T-helper 2 cell treated with Interferon-gamma antibody and Interleukin-4, amounts not matched to agents 100 ng/mL and 5 ng/mL, for 36 hours (primary cell): Measurements from ENCODE around the gene ANKDD1A. TPM values are rescaled to one million over a fixed set of nuclear protein-coding genes. Genes with fewer than 3 reads are reported as not detected.

Experiments used
- intact Hi-C: fragments of 100-400 bp; cut with micrococcal nuclease; formaldehyde crosslinking; loops from one replicate; pipeline ENCODE4 v1.15.1; 2023
- total RNA-seq: library from RNA; stranded (reverse); gene quantifications from 2 replicates; pipeline ENCODE4 v1.2.3, GENCODE V29; 2022

The ANKDD1A gene
- total RNA-seq, 1 donor from 2014 or later = 1.7 TPM

DNA sequence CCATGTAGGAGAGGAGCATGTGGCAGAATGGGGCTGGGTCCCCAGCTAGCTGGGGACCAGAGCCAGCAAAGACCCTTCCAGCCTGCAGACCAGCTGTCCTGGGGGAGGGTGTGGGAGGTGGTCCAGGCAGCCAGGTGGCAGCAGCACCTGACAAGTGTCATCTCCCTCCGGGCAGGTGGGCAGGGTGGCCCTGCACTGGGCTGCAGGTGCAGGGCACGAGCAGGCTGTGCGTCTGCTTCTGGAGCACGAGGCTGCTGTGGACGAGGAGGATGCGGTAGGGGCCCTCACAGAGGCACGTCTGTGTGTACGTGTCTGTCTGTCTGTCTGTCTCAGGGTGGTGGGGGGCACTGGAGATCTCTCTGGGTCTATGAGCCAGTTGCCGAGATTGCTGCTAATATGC, 5.5 kb downstream of the ANKDD1A start:
- intact Hi-C loops = no loop called here

DNA sequence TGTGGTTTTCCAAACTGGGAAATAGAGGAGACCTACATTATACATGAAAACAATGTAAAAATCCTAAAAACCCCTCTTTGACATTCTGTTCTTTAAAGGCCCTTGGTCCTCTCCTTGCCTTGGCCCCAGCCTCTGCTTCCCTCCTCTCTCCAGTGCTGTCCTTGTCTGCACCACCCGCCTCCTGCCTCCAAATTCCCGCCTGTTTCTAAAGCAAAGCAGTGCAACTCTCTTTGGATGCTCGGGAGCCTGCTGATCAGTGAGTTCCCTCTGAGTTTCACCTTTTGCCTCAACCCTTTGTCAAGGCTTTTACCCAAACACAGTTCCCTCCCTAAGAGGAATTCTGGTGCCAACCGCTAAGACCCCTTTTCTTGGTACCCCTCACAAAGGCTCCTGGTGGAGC, 8.0 kb downstream of the ANKDD1A start:
- intact Hi-C loops = no loop called here

DNA sequence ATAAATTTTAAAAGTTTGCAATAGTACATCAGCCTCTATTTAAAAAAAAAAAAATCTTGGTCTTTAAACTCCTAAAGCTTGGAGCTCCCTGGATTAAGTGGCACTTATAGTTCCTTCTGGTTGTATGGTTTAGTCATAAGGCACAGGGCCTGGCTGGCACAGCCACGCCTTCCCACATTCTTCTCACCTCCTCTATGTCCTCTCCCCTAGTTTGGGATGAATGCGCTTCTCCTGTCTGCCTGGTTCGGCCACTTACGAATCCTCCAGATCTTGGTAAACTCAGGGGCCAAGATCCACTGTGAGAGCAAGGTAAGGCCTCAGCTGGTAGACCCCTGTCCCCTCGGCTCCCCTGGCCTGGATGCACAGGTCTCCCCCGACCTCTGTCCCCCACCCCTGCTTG, 10.0 kb downstream of the ANKDD1A start:
- intact Hi-C loops = no loop called here

DNA sequence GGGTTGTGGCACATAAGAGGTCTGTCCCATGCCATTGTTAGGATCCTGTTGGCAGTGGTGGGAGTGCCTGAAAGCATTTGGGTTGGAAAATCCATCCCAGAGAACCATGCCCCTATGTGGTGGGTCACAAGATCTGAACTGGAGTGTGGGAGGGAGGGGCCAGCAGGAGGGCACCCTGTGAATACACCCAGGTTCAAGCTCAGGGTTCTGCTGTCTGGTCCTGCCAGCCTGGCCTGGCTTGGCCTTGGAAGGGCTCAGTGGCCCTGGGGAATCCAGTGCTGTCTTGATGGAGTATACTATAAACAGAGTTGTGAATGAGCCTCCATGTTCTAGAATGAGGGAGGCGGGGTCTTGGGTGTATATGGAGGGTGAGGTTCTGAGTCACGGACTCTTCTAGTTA, 11.8 kb downstream of the ANKDD1A start:
- intact Hi-C loops = no loop called here

DNA sequence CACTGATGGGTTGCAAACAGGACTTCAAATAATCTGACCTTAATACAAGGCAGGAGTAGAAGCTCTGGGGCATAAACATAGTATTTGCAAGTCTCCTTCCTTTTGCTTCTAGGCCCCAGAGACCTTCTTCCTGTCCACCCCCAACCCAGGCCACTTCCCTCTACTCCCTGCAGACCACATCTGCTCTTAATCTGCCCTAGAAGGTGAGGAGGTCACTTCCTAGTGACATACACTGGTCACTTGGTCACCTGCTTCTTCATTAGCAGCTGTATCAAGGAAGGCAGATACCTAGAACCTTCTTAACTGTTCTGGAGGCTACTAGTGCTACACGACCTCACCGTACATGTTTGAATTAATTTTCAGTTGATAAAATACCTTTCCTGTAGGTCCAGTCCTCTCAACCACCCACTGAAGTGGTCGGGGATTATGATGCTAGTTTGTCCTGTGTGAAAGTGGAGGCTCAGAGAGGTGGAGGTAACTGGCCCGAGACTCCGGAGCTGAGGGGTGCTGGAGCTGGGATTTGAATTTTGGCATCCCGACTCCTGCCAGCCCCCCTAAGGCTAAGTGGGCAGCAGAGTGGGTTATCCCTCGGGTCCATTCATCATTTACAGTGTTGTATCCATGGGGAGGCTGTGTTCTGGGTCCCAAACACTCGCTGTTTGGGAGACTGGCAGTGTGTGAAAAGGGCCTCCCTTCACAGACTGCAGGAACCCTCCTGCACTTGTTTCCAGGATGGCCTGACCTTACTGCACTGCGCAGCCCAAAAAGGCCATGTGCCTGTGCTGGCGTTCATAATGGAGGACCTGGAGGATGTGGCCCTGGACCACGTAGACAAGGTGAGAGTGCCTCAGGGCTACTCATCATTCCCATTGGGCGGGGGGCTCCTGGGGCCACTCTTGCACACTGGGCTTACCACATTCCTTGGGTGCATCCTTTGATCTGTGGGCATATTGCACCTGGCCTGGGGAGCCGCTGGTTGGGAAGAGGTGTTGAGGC, 13.9 kb downstream of the ANKDD1A start:
- intact Hi-C loops = no loop called here

DNA sequence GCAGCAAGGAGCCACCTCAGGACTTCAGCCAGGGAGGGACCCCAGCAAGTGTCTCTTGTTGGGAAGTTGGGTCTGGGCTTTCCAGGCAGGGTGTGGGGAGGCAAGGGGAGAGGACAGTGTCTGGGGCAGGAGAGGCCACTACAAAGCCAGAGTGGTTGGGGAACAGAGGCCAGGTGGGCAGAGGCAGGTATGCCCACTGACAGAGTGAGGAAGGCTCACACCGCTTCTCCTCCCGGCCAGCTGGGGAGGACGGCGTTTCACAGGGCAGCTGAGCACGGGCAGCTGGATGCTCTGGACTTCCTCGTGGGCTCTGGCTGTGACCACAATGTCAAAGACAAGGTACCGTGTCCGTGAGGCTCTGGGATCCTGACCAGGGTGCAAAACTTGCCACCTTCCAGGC, 15.0 kb downstream of the ANKDD1A start:
- intact Hi-C loops = no loop called here

DNA sequence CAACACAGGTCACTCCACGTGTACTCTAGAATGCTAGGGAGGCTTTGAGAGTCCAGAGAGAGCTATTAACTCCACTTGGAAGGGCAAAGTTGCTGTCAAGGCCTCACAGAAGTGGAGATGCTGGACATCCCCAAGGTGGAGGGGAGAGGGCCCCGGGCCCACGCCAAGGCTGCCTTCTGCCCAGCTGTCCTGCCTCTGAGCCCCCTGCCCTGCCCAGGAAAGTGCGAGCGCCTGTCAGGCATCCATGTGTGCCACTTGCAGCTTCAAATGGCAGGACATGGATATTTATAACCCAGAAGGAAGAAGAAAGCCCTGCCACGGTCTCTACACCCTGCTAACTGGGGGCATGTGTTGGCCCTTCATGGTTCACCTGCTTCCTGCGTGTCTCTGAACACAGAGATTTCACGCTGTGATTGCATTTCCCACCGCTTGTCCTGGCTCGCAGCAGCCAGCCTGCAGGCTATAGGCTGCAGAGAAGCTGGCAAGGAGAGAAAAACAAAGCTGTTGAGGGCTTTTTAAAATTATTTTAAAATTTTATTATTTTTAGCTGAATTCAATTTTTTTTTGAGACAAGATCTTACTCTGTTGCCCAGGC, 17.0 kb downstream of the ANKDD1A start:
- intact Hi-C loops = no loop called here

DNA sequence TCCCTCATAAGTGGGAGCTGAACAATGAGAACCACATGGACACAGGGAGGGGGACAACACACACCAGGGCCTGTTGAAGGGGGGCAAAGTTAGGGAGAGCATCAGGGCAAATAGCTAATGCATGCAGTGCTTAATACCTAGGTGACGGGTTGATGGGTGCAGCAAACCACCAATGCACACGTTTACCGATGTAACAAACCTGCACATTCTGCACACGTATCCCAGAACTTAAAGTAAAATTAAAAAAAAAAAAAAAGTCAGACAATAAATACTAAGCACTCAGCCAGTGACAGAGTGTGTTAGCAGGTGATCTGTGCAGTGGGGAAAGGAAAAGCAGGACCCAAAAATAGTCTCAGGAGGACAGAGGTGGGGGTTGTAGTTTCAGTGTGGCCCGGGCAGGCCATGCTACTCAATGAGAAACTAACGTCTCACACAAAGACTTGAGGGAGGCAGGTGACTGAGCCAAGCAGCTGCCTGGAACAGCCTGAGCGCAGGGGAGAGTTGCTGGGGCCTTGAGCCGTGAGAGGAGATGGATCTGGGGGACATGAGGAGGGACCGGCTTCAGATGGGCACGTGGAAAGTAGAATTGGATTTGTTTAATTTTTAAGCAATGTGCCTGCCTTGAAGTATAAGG, 18.4 kb downstream of the ANKDD1A start:
- intact Hi-C loops = no loop called here

DNA sequence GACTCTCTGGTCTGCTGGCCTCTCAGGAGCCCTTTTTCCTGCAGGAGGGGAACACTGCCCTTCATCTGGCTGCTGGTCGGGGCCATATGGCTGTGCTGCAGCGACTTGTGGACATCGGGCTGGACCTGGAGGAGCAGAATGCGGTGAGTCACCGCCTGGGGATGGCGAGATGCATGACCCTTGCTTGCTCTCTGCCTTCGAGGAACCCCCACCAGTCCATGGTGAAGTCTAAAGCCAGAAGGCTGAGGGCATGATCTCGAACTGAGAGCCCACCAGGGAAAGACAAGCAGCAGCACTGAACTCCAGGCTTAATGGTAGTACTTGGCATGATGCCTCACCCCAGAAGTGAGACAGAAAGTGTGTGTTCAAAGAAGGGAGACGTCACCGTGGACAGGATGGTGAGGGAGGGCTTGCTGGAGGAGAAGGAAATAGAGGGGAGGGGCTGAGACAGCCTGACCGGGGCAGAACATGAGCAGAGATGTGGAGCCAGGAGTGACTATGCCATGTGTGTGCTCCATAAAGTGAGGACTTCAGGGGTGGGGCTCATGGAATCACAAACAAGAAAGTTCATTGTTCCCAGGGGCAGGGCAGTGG, 19.2 kb downstream of the ANKDD1A start:
- intact Hi-C loops = no loop called here

DNA sequence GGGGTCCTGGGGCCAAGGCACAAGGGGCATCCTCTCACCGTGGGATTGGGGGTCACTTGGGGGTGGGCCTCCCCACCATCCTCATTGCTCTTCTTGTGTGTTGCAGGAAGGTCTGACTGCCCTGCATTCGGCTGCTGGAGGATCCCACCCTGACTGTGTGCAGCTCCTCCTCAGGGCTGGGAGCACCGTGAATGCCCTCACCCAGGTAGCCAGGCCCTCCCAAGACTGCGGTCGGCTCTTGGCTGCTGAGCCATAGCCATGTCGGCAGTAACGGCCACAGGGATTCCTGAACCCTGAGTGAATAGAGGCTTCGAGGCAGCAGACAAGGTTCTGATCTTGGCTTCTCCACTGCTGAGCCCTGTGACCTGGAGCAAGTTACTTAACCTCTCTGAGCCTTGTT, 19.7 kb downstream of the ANKDD1A start:
- intact Hi-C loops = no loop called here

DNA sequence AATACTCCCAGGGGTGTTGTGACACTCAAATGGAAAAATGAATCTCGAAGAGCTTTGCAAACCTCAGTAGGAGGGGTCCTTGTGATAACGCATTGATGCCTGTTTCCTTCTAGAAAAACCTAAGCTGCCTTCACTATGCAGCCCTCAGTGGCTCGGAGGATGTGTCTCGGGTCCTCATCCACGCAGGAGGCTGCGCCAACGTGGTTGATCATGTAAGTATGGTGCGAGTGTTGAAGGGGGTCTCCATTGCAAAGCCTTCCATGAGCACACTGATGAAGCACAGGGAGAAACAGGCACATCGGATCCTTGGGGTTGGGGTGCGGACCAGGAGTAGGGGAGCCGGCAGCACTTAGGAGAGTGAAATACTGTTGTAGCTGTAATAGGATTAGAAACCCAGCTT, 22.3 kb downstream of the ANKDD1A start:
- intact Hi-C loops = no loop called here

DNA sequence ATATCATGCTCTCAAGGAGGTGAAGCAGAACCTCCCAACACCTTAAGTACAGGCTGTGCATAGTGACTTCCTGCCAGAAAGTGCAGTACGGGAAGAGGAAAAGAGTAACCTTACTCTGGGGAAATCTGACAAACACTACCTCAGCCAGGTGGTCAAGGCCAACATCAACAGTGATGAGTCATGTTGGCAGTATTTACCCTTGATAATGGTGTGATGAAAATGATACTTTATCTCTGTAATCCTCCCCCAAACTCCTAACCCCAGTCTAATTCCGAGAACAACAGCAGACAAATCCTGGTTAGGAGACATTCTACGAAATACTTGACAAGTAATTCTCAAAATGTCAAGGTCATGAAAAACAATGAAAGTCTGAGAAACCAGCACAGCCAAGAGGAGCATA, 26.5 kb downstream of the ANKDD1A start:
- intact Hi-C loops = no loop called here

DNA sequence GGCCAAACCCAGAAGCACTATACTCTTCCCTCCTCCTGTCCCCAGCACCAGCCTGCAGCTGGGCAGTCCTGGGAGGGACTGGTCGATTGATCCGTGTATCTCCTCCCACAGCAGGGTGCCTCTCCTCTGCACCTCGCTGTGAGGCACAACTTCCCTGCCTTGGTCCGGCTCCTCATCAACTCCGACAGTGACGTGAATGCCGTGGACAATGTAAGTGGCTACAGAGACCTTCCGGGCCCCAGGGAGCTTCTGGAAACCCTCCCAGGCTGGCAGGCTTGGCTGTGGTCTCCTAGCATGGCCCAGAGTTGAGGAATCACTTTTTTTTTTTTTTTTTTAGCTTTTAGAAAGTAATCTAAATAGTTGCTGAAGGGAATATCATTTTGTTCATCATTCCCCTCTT, 30.7 kb downstream of the ANKDD1A start:
- intact Hi-C loops = no loop called here

DNA sequence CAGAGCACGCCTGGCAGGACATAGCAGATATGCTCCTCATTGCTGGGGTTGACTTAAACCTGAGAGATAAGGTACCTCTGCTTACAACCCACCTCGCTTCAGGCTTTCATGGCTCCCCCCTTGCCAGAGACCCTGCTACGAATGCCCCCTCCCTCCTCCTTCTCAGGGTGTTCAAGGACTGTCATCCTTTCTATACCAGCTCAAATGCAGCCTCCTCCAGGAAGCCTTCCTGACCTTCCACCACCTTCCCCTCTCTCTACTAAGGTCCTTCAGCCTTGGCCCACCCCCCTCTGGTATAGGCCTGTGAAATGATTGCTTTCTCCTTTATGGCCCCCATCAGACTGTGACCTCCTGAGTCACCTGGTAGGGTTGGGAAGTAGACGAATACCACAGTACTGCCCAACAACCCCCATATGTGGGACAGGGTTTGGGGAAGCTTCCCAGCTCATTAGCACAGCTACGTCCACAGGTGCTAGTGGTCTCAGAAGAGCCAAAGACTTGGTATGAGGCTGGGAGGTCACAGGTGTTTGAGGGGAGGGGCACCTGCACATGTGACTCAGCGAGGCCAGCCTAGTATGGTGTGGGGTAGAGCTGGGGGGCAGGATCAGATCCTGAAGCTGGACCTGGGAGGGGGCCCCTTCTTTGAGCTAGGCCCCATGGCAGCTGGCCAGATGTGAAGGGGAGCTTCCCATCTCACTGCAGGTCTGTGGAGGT, 32.0 kb downstream of the ANKDD1A start:
- intact Hi-C loops = no loop called here

DNA sequence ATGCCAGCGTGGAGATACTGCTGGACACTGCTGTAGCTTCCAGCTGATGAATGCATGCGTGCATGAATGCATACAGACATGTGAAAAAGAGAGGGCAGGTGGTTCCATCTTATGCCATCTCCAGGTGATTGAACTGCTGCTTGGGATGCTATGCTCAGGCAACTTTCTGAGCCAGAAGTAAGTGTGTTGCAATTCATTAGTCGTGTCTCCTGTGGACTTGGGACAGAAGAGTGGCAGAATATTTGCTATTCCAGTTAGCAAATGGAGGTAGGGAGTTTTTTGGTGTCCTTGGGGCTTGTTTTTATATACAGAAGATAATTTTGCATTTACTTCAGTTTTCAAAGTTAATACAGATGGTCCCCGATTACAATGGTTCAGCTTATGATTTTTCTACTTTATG, 33.3 kb downstream of the ANKDD1A start:
- intact Hi-C loops = no loop called here

DNA sequence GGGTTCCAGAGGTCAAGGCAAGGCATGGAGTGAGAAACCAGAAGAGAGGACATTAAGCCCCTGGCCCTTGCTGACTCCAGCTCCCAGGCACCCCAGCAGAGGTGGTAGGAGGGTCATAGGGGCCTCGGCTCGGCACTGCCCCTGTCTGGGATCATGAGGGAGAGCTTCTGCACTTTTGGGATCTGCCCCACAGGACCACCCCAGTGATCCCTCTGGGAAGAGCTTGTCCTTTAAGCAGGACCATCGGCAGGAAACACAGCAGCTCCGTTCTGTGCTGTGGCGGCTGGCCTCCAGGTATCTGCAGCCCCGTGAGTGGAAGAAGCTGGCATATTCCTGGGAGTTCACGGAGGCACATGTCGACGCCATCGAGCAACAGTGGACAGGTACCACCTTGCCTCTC, 35.5 kb downstream of the ANKDD1A start:
- intact Hi-C loops = no loop called here

DNA sequence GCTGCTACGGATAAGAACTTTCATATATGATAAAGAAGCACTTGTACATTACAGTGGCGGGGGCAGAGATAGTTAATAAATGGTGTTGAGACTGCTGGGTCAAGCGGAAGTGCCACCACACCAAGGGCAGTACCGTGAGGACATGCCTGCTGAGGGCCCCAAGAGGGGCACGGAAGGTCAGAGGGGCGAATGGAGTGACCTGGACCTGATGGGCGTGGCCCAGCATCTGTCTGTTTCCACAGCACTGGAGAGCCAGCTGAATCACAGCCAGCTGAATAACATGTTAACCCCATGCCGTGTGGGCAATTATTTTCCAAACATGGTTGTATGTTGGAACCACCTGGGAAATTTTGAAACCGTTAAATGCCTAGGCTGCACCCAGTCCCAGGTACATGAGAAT, 37.2 kb downstream of the ANKDD1A start:
- intact Hi-C loops = no loop called here

DNA sequence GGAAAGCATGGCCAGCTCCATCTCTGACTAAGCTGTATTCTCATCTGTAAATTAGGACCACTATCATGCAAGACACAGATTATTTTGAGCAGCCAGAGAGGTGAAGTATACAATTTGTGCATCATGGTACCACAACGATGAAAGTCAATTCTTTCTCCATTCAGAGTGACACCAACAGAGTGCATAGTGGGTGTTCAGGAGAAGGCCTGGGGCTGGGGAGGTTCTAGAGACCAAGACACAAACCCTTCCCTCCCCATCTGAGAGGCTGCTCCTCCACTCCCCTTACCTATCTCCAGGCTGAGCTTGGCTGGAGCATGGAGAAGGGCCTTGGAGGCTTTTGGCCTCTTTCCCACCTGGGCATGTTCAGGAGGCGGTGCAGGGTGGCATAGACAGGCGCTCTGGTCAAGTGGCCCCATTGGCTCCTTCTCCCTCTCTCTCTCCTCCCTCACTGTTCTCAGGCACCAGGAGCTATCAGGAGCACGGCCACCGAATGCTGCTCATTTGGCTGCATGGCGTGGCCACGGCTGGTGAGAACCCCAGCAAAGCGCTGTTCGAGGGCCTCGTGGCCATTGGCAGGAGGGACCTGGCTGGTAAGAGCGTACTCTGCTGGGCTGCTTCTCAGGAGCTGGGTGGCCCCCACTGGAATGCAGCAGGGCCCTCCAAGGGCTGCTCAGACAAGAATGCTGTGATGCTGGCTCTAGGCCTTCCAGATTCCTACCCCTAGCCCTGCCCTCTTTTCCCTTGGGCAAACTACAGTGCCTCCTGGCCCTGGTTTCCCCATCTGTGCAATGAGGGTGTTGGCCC, 37.9 kb downstream of the ANKDD1A start:
- intact Hi-C loops = no loop called here

DNA sequence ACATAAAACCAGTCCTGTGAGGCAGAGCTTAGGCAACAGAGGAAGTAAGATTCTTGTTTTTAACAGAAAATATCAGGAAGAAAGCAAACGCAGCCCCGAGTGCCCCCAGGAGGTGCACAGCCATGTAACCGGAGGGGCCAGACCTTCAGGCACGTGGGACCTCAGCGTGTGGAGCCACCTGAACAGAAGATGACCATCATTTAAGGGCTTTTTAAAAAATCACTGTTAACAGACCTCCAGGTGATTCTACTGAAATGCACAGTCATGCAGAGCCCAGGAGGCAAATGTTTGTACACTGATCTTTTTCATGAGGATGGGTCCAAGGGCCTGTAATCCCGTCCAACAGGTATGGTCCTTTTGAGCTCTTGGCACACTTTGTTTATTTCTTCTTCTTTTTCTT, 39.2 kb downstream of the ANKDD1A start:
- intact Hi-C loops = no loop called here

DNA sequence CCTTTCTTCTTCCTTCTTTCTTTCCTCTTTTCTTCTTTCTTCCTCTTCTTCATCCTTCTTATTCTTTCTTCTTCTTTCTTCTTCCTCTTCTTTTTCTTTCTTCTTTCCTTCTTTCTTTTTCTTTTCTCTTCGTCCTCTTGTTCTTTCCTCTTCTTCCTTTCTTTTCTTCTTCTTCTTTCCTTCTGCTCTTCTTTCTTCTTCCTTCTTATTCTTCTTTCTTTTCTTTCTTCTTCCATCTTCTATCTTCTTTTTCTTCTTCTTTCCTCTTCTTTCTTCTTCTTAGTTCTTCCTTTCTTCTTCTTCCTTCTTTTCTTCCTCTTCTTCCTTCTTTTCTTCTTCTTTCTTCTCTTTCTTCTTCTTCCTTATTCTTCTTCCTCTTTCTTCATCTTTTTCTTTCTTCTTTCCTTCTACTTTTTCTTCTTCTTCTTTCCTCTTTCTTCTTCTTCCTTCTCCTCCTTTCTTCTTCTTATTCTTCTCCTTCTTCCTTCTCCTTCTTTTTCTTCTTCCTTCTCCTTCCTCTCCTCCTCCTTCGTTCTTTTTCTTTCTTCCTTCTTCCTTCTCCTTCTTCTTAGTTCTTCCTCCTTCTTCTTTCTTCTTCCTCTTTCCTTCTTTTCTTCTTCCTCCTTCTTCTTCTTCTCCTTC, 40.2 kb downstream of the ANKDD1A start:
- intact Hi-C loops = no loop called here
